IMR-90 (cell line): Measurements from ENCODE around the gene TEX2. TPM values are rescaled to one million over a fixed set of nuclear protein-coding genes. Genes with fewer than 3 reads are reported as not detected.

Source experiments
- ATAC-seq: fragments of 200-7000 bp; cut with Tn5 transposase; 2 replicates; pipeline ENCODE4 v1.9.1; 2020; ENCODE audit warnings: low read depth, mild to moderate bottlenecking, moderate library complexity
- BruUV-seq: library from RNA; stranded (reverse); fragments of 400-500 nt; replicated peaks from 2 replicates; lab custom pipeline; 2021; lab: Mats Ljungman, UMichigan
- CTCF ChIA-PET: fragments of 300-600 bp; formaldehyde crosslinking; extraction: SDS; loops from one replicate; lab custom pipeline; 2021; ENCODE audit warnings: antibody characterized with exemption; lab: Yijun Ruan, JAX
- POLR2A ChIA-PET: fragments of 300-600 bp; sonication (Branson Sonifier 250); formaldehyde crosslinking; loops from one replicate; lab custom pipeline; 2022; ENCODE audit warnings: antibody characterized with exemption; ENCODE audit not compliant: unreplicated experiment; lab: Charles Lee
- DNase-seq: peaks from one replicate; pipeline ENCODE4 v3.0.0; 2013
- H2AFZ ChIP-seq: replicated peaks from 2 replicates; pipeline ENCODE3; 2013; ENCODE audit warnings: low read length, mild to moderate bottlenecking; ENCODE audit not compliant: poor library complexity
- H2AK5ac ChIP-seq: 2 replicates; pipeline ENCODE4 v1.6.1; 2013; ENCODE audit warnings: low read depth, low read length, inconsistent platforms
- H2AK9ac ChIP-seq: replicated peaks from 2 replicates; pipeline ENCODE3; 2013; ENCODE audit warnings: mild to moderate bottlenecking, low read depth, low read length, moderate library complexity; ENCODE audit not compliant: poor library complexity
- H2BK120ac ChIP-seq: 2 replicates; pipeline ENCODE4 v1.6.1; 2013; ENCODE audit warnings: low read depth, low read length, inconsistent platforms
- H2BK15ac ChIP-seq: 3 replicates; pipeline ENCODE4 v1.6.1; 2013; ENCODE audit warnings: low read depth, low read length, inconsistent platforms
- H2BK20ac ChIP-seq: 2 replicates; pipeline ENCODE4 v1.6.1; 2013; ENCODE audit warnings: low read depth, mild to moderate bottlenecking, inconsistent platforms, low read length, moderate library complexity
- H2BK5ac ChIP-seq: 2 replicates; pipeline ENCODE4 v1.6.1; 2013; ENCODE audit warnings: mild to moderate bottlenecking, low read depth, low read length, inconsistent platforms; ENCODE audit not compliant: poor library complexity, severe bottlenecking
- H3K14ac ChIP-seq: replicated peaks from 2 replicates; pipeline ENCODE4 v1.6.1; 2013; ENCODE audit warnings: low read depth, low read length, inconsistent platforms
- H3K18ac ChIP-seq: 2 replicates; pipeline ENCODE4 v1.6.1; 2013; ENCODE audit warnings: low read depth, low read length, control low read depth
- H3K23ac ChIP-seq: 2 replicates; pipeline ENCODE4 v1.6.1; 2013; ENCODE audit warnings: low read depth, low read length, inconsistent platforms
- H3K27ac ChIP-seq: 2 replicates; pipeline ENCODE4 v1.5.1; 2013; ENCODE audit warnings: mild to moderate bottlenecking, control low read depth, low read length; ENCODE audit not compliant: insufficient read depth
- H3K27me3 ChIP-seq: 2 replicates; pipeline ENCODE4 v1.6.1; 2013; ENCODE audit warnings: low read length; ENCODE audit not compliant: control insufficient read depth, insufficient read depth
- H3K36me3 ChIP-seq: 2 replicates; pipeline ENCODE4 v1.6.1; 2013; ENCODE audit warnings: low read length, mixed read lengths; ENCODE audit not compliant: control insufficient read depth, insufficient read depth
- H3K4ac ChIP-seq: 2 replicates; pipeline ENCODE4 v1.6.1; 2013; ENCODE audit warnings: low read depth, low read length, inconsistent platforms
- H3K4me1 ChIP-seq: 2 replicates; pipeline ENCODE4 v1.6.1; 2013; ENCODE audit warnings: low read length, mixed read lengths; ENCODE audit not compliant: control insufficient read depth, insufficient read depth
- H3K4me2 ChIP-seq: 2 replicates; pipeline ENCODE4 v1.6.1; 2013; ENCODE audit warnings: low read depth, mild to moderate bottlenecking, control low read depth, low read length, moderate library complexity
- H3K4me3 ChIP-seq: 2 replicates; pipeline ENCODE4 v1.5.1; 2013; ENCODE audit warnings: low read depth, mild to moderate bottlenecking, control low read depth, low read length, moderate library complexity; ENCODE audit not compliant: insufficient read depth
- H3K56ac ChIP-seq: 2 replicates; pipeline ENCODE4 v1.6.1; 2013; ENCODE audit warnings: low read length, inconsistent platforms; ENCODE audit not compliant: insufficient read depth; ENCODE audit errors: extremely low read depth
- H3K79me1 ChIP-seq, 2 experiments: 2 replicates each; pipeline ENCODE4 v1.6.1; 2013; ENCODE audit warnings: low read length in 2 of 2, inconsistent platforms in 1 of 2, low read depth in 1 of 2
- H3K9ac ChIP-seq: 2 replicates; pipeline ENCODE4 v1.6.1; 2013; ENCODE audit warnings: low read depth, low read length, control low read depth
- H3K9me1 ChIP-seq: 2 replicates; pipeline ENCODE4 v1.6.1; 2013; ENCODE audit warnings: low read length, inconsistent platforms; ENCODE audit not compliant: insufficient read depth
- H3K9me3 ChIP-seq: 2 replicates; pipeline ENCODE4 v1.6.1; 2013; ENCODE audit warnings: low read length; ENCODE audit not compliant: control insufficient read depth, insufficient read depth
- H4K20me1 ChIP-seq: 2 replicates; pipeline ENCODE4 v1.6.1; 2013; ENCODE audit warnings: low read length, inconsistent platforms; ENCODE audit not compliant: insufficient read depth
- H4K5ac ChIP-seq: 2 replicates; pipeline ENCODE4 v1.6.1; 2013; ENCODE audit warnings: mild to moderate bottlenecking, low read depth, low read length, control low read depth
- H4K8ac ChIP-seq, 2 experiments: 2 replicates each; pipeline ENCODE4 v1.6.1; 2013; ENCODE audit warnings: low read depth in 2 of 2, low read length in 2 of 2, control low read depth in 1 of 2, inconsistent platforms in 1 of 2
- H4K91ac ChIP-seq: 2 replicates; pipeline ENCODE4 v1.6.1; 2013; ENCODE audit warnings: low read depth, low read length, inconsistent platforms; ENCODE audit not compliant: insufficient read depth
- CTCF ChIP-seq: conservative IDR thresholded peaks from 2 replicates; pipeline ENCODE4 v1.5.1; 2012; ENCODE audit warnings: mild to moderate bottlenecking, low read depth, low read length, improper control_type of control experiment
- FOS ChIP-seq: fragments of 150-350 bp; IDR thresholded peaks from 2 replicates; pipeline ENCODE4 v1.6.1; 2016; ENCODE audit warnings: low read depth, low read length
- MXI1 ChIP-seq: IDR thresholded peaks from 2 replicates; pipeline ENCODE4 v1.6.1; 2012; ENCODE audit warnings: low read depth, mild to moderate bottlenecking, low read length, moderate library complexity, borderline replicate concordance
- POLR2A ChIP-seq: IDR thresholded peaks from 2 replicates; pipeline ENCODE4 v1.6.1; 2012; ENCODE audit warnings: mild to moderate bottlenecking, low read depth, low read length
- RAD21 ChIP-seq: IDR thresholded peaks from 2 replicates; pipeline ENCODE4 v1.6.1; 2012; ENCODE audit warnings: low read length, improper control_type of control experiment
- RFX5 ChIP-seq: IDR thresholded peaks from 2 replicates; pipeline ENCODE4 v1.8.0; 2012; ENCODE audit warnings: low read depth, mild to moderate bottlenecking, low read length, moderate library complexity
- SMC3 ChIP-seq: fragments of 150-350 bp; IDR thresholded peaks from 2 replicates; pipeline ENCODE4 v1.6.1; 2016; ENCODE audit warnings: low read depth, mild to moderate bottlenecking, antibody characterized with exemption, low read length, moderate library complexity
- WGBS, 2 experiments: methylation state at CpG; one replicate each; pipeline versions ENCODE4 v1.1.5 to v1.1.7; 2013; ENCODE audit warnings: missing lambda C conversion rate in 2 of 2; ENCODE audit not compliant: insufficient read length in 1 of 2; ENCODE audit errors: extremely low coverage in 2 of 2; 5-methylcytosine and 5-hydroxymethylcytosine counted together
- dilution Hi-C: fragments of 300-500 bp; cut with HindIII; formaldehyde crosslinking; loops from one replicate; pipeline ENCODE4 v1.14.3; 2018; ENCODE audit warnings: low sequenced_read_pairs; ENCODE audit not compliant: unreplicated experiment
- in situ Hi-C: fragments of 300-500 bp; cut with MboI; formaldehyde crosslinking; loops from 3 replicates; pipeline ENCODE4 v1.14.3; 2019; ENCODE audit warnings: low sequenced_read_pairs, inconsistent platforms, mixed read lengths
- intact Hi-C: fragments of 100-400 bp; cut with micrococcal nuclease; formaldehyde crosslinking; loops from 2 replicates; pipeline ENCODE4 v1.10.0; 2022
- polyA plus RNA-seq, 3 experiments: library from polyadenylated mRNA; depleted of rRNA; stranded (reverse); fragments of >200 nt; gene quantifications; 2 replicates each; pipeline ENCODE4 v1.2.3, GENCODE V29; 2012; ENCODE audit warnings: low replicate concordance in 1 of 3
- total RNA-seq: library from RNA; depleted of rRNA; stranded (reverse); fragments of >200 nt; gene quantifications from 2 replicates; pipeline ENCODE4 v1.2.3, GENCODE V29; 2012

TEX2 gene
- total and polyA plus RNA-seq, 2 of the 4 experiments (the other 2 are of a cell fraction): 18.2 to 21.9 TPM

- dilution Hi-C loops (no loop called here), intact Hi-C loops (no loop called here), in situ Hi-C loops (no loop called here)
- CTCF ChIA-PET: no interaction called here
- WGBS, 2 experiments: 100% methylated on average over 2 of the region's 6 CpGs; no CpG with 5 or more reads in 1 of the 2 experiments
- DNase-seq (no peak), ATAC-seq (no peak)
- H3K4me3 ChIP-seq: no peak overlapping the region
- H3K9me3 ChIP-seq: no peaks in the 10 kb centered on the region
- H2BK15ac ChIP-seq: no peak overlapping the region
- no peak overlapping the region for H4K8ac ChIP-seq
- H3K18ac ChIP-seq: no peak overlapping the region
- H3K56ac ChIP-seq: no peak overlapping the region
- BruUV-seq: no TSS peak
- no peak overlapping the region for H4K5ac ChIP-seq
- H4K20me1 ChIP-seq: no peaks in the 10 kb centered on the region
- no peak overlapping the region for H3K4ac ChIP-seq
- H3K4me1 ChIP-seq: peaks cover 4% of the 10 kb centered on the region
- H3K36me3 ChIP-seq: peaks cover 2% of the 10 kb centered on the region
- no peaks in the 10 kb centered on the region for H3K27me3 ChIP-seq
- no peak overlapping the region for H3K27ac ChIP-seq
- no peak overlapping the region for H3K23ac ChIP-seq
- H2BK20ac ChIP-seq: no peak overlapping the region
- H4K91ac ChIP-seq: no peak overlapping the region
- no peak overlapping the region for H3K9ac ChIP-seq
- no peak overlapping the region for H2AK5ac ChIP-seq
- H3K79me1 ChIP-seq: no peaks in the 10 kb centered on the region; a peak in 1 of 4 replicates
- H3K4me2 ChIP-seq: no peak overlapping the region
- H3K9me1 ChIP-seq: peaks cover 11% of the 10 kb centered on the region; the same call in 1 of the 2 replicates
- TF ChIP-seq MXI1 (no peak), POLR2A (no peak), FOS (no peak), RAD21 (no peak), CTCF (no peak), SMC3 (no peak), RFX5 (no peak)
- no peak overlapping the region for H2BK120ac ChIP-seq
- no peak overlapping the region for H3K14ac ChIP-seq
- H2BK5ac ChIP-seq: no peak overlapping the region
- POLR2A ChIA-PET: no interaction called here
- no peak overlapping the region for H2AK9ac ChIP-seq
- H2AFZ ChIP-seq: no peak overlapping the region
Observed at GRCh38 chr17:64163468-64163867, 99.6 kb downstream of the TEX2 start.
